Transverse colon (tissue), 4 donors: ENCODE results near the gene OBSCN. TPM values are rescaled to one million over a fixed set of nuclear protein-coding genes. Genes with fewer than 3 reads are reported as not detected.
A peak's percentile ranks its signal among the peaks of the same experiment; 100 is the strongest.

Source experiments
- DNase-seq: peaks from one replicate; pipeline ENCODE4 v3.0.0-alpha.2; 2019
- H3K27ac ChIP-seq, 4 donors: fragments of 200-600 bp; sonication (generic); 2 replicates each; pipeline ENCODE4 v1.5.1; 2016 to 2018; ENCODE audit warnings: inconsistent platforms in 4 of 4
- H3K27me3 ChIP-seq: fragments of 200-600 bp; sonication (generic); 2 replicates; pipeline ENCODE4 v1.5.1; 2017; ENCODE audit warnings: inconsistent platforms
- H3K36me3 ChIP-seq, 4 donors: fragments of 200-600 bp; sonication (generic); 2 replicates each; pipeline ENCODE4 v1.5.1; 2017 to 2019; ENCODE audit warnings: inconsistent platforms in 4 of 4
- H3K4me1 ChIP-seq, 4 donors: fragments of 200-600 bp; sonication (generic); 2 replicates each; pipeline ENCODE4 v1.5.1; 2017 to 2020; ENCODE audit warnings: inconsistent platforms in 4 of 4
- H3K4me3 ChIP-seq, 4 donors: fragments of 200-600 bp; sonication (generic); 1 replicate in 1 of 4; 2 replicates in 3 of 4; pipeline versions ENCODE4 v1.5.1 to v1.6.1; 2017 to 2019; ENCODE audit warnings: inconsistent platforms in 4 of 4
- H3K9me3 ChIP-seq, 2 donors: fragments of 200-600 bp; sonication (generic); 2 replicates each; pipeline ENCODE4 v1.5.1; 2017 to 2019; ENCODE audit warnings: inconsistent platforms in 2 of 2
- EP300 ChIP-seq: sonication (generic); formaldehyde crosslinking; IDR thresholded peaks from one replicate; pipeline ENCODE4 v1.6.1; 2017; ENCODE audit warnings: antibody characterized with exemption, low read depth
- POLR2A ChIP-seq: fragments of 450-650 bp; IDR thresholded peaks from one replicate; pipeline ENCODE4 v1.6.1; 2016; ENCODE audit warnings: antibody characterized with exemption, mild to moderate bottlenecking, moderate library complexity
- POLR2AphosphoS5 ChIP-seq, 3 donors: sonication (generic); formaldehyde crosslinking; IDR thresholded peaks; one replicate each; pipeline ENCODE4 v1.6.1; 2016; ENCODE audit warnings: antibody characterized with exemption in 3 of 3
- WGBS, 2 donors: methylation state at CpG; one replicate each; pipeline ENCODE4 v1.1.5; 2018; ENCODE audit warnings: low coverage in 1 of 2; 5-methylcytosine and 5-hydroxymethylcytosine counted together
- in situ Hi-C, 4 donors: fragments of 200-750 bp; cut with MboI; loops; one replicate each; pipeline versions ENCODE4 v1.15.0 to v1.15.1; 2017; ENCODE audit warnings: low sequenced_read_pairs in 3 of 4, low pct_ligation_motif_present in 1 of 4, low pct_unique_long_range_greater_than_20kb in 1 of 4
- intact Hi-C: fragments of 100-400 bp; cut with DNase I; formaldehyde crosslinking; loops from one replicate; pipeline ENCODE4 v1.15.1; 2023; ENCODE audit warnings: low total_unique reads
- total RNA-seq, 4 donors: library from RNA; depleted of rRNA; stranded (reverse); fragments of >200 nt; gene quantifications; one replicate each; pipeline ENCODE4 v1.1.0, GENCODE V29; 2016
- TF ChIP-seq, protein P1 (sequence below), 5 experiments: fragments of 200-600 bp in 3 of 5; fragments of 450-650 bp in 2 of 5; sonication (generic) in 3 of 5; IDR thresholded peaks; 1 replicate in 2 of 5; 2 replicates in 3 of 5; pipeline ENCODE4 v1.5.1; 2016 to 2017; ENCODE audit warnings: antibody characterized with exemption in 5 of 5, inconsistent platforms in 3 of 5, mild to moderate bottlenecking in 2 of 5, moderate library complexity in 1 of 5

OBSCN gene
- total RNA-seq, 4 donors from 2014 or later = 11.9 to 21.7 (median 15.8) TPM

DNA sequence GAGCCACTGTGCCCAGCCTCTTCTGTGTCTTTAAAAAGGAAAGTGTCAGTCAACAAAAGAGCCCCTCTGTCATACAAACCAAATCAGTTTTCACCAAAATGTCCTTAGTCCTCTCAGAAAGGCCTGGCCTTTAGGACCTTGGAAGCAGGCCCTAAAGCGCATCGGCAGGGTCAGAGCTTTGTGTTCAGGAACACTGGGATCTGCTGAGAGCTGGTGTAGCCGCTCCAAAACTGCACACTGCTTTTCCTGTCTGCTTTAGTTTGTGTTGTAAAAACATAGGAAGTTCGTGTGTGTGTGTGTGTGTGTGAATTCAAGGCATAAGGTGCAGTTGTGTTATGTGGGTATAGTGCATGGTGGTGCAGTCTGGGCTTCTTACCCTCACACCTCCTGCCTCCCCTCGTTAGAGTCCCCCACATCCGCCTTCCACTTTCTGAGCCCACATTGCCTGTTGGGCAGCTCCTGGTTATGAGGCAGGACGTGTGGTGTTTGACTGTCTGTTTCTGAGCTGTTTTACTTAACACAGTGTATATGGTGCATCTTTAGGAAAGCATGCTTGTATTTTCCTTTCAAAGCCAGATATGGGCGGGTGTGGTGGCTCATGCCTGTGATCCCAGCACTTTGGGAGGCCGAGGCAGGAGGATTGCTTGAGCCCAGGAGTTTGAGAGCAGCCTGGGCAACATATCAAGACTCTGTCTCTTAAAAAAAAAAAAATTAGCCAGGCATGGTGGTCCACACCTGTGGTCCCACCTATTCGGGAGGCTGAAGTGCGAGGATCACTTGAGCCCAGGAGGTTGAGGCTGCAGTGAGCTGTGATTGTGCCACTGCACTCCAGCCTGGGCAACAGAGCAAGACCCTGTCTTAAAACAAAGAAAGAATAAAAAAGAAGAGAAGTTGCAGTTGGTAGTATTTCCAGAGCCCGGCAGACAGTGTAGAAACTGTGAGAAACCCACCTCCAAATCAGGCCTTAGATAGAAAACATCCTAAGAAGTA, 29.8 kb upstream of the OBSCN start:
- H3K27ac ChIP-seq = peak overlapping the region; percentile 22 to 69 (median 48)
- no peaks in the 10 kb centered on the region for H3K9me3 ChIP-seq
- TF ChIP-seq, protein P1, sequence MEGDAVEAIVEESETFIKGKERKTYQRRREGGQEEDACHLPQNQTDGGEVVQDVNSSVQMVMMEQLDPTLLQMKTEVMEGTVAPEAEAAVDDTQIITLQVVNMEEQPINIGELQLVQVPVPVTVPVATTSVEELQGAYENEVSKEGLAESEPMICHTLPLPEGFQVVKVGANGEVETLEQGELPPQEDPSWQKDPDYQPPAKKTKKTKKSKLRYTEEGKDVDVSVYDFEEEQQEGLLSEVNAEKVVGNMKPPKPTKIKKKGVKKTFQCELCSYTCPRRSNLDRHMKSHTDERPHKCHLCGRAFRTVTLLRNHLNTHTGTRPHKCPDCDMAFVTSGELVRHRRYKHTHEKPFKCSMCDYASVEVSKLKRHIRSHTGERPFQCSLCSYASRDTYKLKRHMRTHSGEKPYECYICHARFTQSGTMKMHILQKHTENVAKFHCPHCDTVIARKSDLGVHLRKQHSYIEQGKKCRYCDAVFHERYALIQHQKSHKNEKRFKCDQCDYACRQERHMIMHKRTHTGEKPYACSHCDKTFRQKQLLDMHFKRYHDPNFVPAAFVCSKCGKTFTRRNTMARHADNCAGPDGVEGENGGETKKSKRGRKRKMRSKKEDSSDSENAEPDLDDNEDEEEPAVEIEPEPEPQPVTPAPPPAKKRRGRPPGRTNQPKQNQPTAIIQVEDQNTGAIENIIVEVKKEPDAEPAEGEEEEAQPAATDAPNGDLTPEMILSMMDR (IDR thresholded peaks at IDR 0.05) = no peak
- no peak for TF ChIP-seq EP300
- no peak for TF ChIP-seq POLR2A
- no peak for TF ChIP-seq POLR2AphosphoS5 (IDR thresholded peaks at IDR 0.05)
- H3K4me1 ChIP-seq = peaks cover 0 to 13% (median 2%) of the 10 kb centered on the region in 4 donors
- H3K36me3 ChIP-seq = no peaks in the 10 kb centered on the region
- intact Hi-C loops = no loop called here
- in situ Hi-C loops = loop anchor here in 1 of 4 donors (10.0 kb wide), 1 partner anchor 53 kb away; no protein-coding TSS in a partner anchor
- DNase-seq = no peak
- H3K4me3 ChIP-seq = no peak overlapping the region
- 89 to 94% methylated on average over 2 to 12 of the region's 12 CpGs for WGBS, 2 donors
- no peaks in the 10 kb centered on the region for H3K27me3 ChIP-seq

- Histone ChIP-seq H3K9me3 (no peaks in the 10 kb centered on the region), H3K4me3 (no peak overlapping the region), H3K4me1 (peaks cover 0 to 13% (median 0%) of the 10 kb centered on the region in 4 donors), H3K27me3 (no peaks in the 10 kb centered on the region), H3K27ac (peak overlapping the region; percentile 22 to 69 (median 48)), H3K36me3 (no peaks in the 10 kb centered on the region)
- WGBS, 2 donors = 71 to 78% methylated on average over 8 to 12 of the region's 12 CpGs
- in situ Hi-C loops = loop anchor here in 1 of 4 donors (10.0 kb wide), 1 partner anchor 54 kb away; no protein-coding TSS in a partner anchor
- no peak for DNase-seq
- TF ChIP-seq EP300 (no peak), POLR2A (no peak), POLR2AphosphoS5 (IDR thresholded peaks at IDR 0.05) (no peak)
- TF ChIP-seq, protein P1 (IDR thresholded peaks at IDR 0.05) = no peak
- intact Hi-C loops = no loop called here
Observed at GRCh38 chr1:228178737-228179684, 28.8 kb upstream of the OBSCN start.

GRCh38 chr1:228180271-228180958, 27.4 kb upstream of the OBSCN start:
- TF ChIP-seq POLR2A = no peak
- TF ChIP-seq, protein P1 (IDR thresholded peaks at IDR 0.05) = peak in 2 of 5 experiments; percentile 7 to 29
- no peak for TF ChIP-seq POLR2AphosphoS5 (IDR thresholded peaks at IDR 0.05)
- TF ChIP-seq EP300 = no peak
- H3K27ac ChIP-seq = peak overlapping the region in 3 of 4 donors; percentile 5 to 69 (median 53)
- no peaks in the 10 kb centered on the region for H3K36me3 ChIP-seq
- no peak overlapping the region for H3K4me3 ChIP-seq
- H3K27me3 ChIP-seq = no peaks in the 10 kb centered on the region
- no peak for DNase-seq
- intact Hi-C loops = no loop called here
- no peaks in the 10 kb centered on the region for H3K9me3 ChIP-seq
- H3K4me1 ChIP-seq = peaks cover 0 to 13% (median 0%) of the 10 kb centered on the region in 4 donors
- WGBS, 2 donors = 76 to 88% methylated on average over 3 to 4 of the region's 4 CpGs
- in situ Hi-C loops = no loop called here
